Natural killer cell treated with Interleukin-12 subunit alpha and Interleukin-12 subunit beta and Interleukin-15 and Interleukin-18, amount 100 ng/mL, for 72 hours (primary cell): ENCODE data around the gene BEGAIN. TPM values are rescaled to one million over a fixed set of nuclear protein-coding genes. Genes with fewer than 3 reads are reported as not detected.
"Not testable (repeated sequence)": the region's sequence is repeated elsewhere in the genome, so short reads cannot be mapped to it uniquely, and the experiment has no call there.

Experiments
- ATAC-seq, 2 donors: fragments of 150-1000 bp; cut with Tn5 transposase in 1 of 2; sonication (Bioruptor Pico), chemical (Tn5 transposase) in 1 of 2; 2 replicates each; pipeline ENCODE4 v1.10.0; 2021
- DNase-seq: peaks from one replicate; pipeline ENCODE4 v3.0.0; 2022; ENCODE audit warnings: low spot score
- H3K27ac Mint-ChIP-seq, 2 donors: 1 replicate in 1 of 2; 2 replicates in 1 of 2; pipeline ENCODE4 v1.8.0; 2022; ENCODE audit warnings: mixed read lengths in 2 of 2, mild to moderate bottlenecking in 1 of 2, moderate library complexity in 1 of 2
- H3K27me3 Mint-ChIP-seq, 2 donors: 1 replicate in 1 of 2; 2 replicates in 1 of 2; pipeline ENCODE4 v1.8.0; 2022; ENCODE audit warnings: mixed read lengths in 2 of 2
- H3K36me3 Mint-ChIP-seq: one replicate; pipeline ENCODE4 v1.8.0; 2022; ENCODE audit warnings: mixed read lengths
- H3K4me1 Mint-ChIP-seq, 2 donors: 1 replicate in 1 of 2; 2 replicates in 1 of 2; pipeline ENCODE4 v1.8.0; 2022; ENCODE audit warnings: low read depth in 2 of 2, mixed read lengths in 2 of 2, mild to moderate bottlenecking in 1 of 2
- H3K4me3 Mint-ChIP-seq: one replicate; pipeline ENCODE4 v1.8.0; 2022; ENCODE audit warnings: mixed read lengths
- H3K9me3 Mint-ChIP-seq: 2 replicates; pipeline ENCODE4 v1.8.0; 2022; ENCODE audit warnings: mixed read lengths
- total RNA-seq, 2 donors: library from RNA; stranded (reverse); gene quantifications; one replicate each; pipeline ENCODE4 v1.2.3, GENCODE V29; 2022

Gene BEGAIN
- total RNA-seq, 2 donors from 2014 or later, result not detected

DNA sequence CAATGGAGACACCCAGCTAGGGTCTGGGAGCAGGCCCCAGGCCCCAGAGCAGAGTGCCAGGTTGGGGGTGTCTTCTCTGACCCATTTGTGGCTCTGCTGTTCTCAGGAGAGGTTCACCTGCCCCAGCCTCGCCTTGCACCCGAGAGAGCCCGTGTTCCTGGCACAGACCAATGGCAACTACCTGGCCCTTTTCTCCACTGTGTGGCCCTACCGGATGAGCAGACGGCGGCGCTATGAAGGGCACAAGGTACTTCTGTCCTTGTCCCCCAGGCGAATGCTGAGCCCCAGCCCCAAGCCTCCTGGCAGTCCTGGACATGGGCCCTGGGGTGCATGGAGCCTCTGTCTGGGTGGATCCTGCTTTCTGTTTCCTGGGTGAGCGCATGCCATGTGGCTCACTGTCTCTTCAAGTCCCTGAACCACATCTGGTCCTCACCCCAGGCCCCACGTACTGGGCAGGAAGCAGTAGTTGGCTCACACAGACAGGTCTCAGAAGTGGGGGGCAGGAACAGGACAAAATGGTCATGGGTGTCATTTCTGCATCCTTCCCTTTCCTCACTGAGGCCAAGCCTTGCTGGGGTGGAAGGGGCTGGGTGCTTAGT, 58.2 kb downstream of the BEGAIN start:
- Mint-ChIP-seq H3K27me3 (no peaks in the 10 kb centered on the region), H3K36me3 (no peaks in the 10 kb centered on the region), H3K4me1 (no peaks in the 10 kb centered on the region), H3K4me3 (no peak overlapping the region), H3K9me3 (no peaks in the 10 kb centered on the region), H3K27ac (no peak overlapping the region)
- DNase-seq (no peak), ATAC-seq (no peak)

GRCh38 chr14:100526632-100527031, 60.6 kb downstream of the BEGAIN start:
- DNase-seq, result no peak

GRCh38 chr14:100526057-100526456, 61.2 kb downstream of the BEGAIN start:
- no peaks in the 10 kb centered on the region for H3K4me1 Mint-ChIP-seq
- no peaks in the 10 kb centered on the region for H3K36me3 Mint-ChIP-seq
- ATAC-seq (no peak), DNase-seq (no peak)
- no peaks in the 10 kb centered on the region for H3K9me3 Mint-ChIP-seq
- H3K4me3 Mint-ChIP-seq, result no peak overlapping the region
- no peak overlapping the region for H3K27ac Mint-ChIP-seq
- no peaks in the 10 kb centered on the region for H3K27me3 Mint-ChIP-seq

More at GRCh38 chr14:100526632-100527031, 60.6 kb downstream of the BEGAIN start:
- Mint-ChIP-seq H3K27me3 (no peaks in the 10 kb centered on the region), H3K4me3 (no peak overlapping the region), H3K27ac (no peak overlapping the region), H3K9me3 (no peaks in the 10 kb centered on the region), H3K4me1 (no peaks in the 10 kb centered on the region), H3K36me3 (no peaks in the 10 kb centered on the region)
- peak; percentile 54 to 62 for ATAC-seq

GRCh38 chr14:100525615-100526014, 61.6 kb downstream of the BEGAIN start:
- no peaks in the 10 kb centered on the region for H3K9me3 Mint-ChIP-seq
- no peak for DNase-seq
- no peaks in the 10 kb centered on the region for H3K27me3 Mint-ChIP-seq
- H3K36me3 Mint-ChIP-seq, result no peaks in the 10 kb centered on the region
- no peak overlapping the region for H3K27ac Mint-ChIP-seq
- no peaks in the 10 kb centered on the region for H3K4me1 Mint-ChIP-seq
- no peak for ATAC-seq
- H3K4me3 Mint-ChIP-seq, result no peak overlapping the region

DNA sequence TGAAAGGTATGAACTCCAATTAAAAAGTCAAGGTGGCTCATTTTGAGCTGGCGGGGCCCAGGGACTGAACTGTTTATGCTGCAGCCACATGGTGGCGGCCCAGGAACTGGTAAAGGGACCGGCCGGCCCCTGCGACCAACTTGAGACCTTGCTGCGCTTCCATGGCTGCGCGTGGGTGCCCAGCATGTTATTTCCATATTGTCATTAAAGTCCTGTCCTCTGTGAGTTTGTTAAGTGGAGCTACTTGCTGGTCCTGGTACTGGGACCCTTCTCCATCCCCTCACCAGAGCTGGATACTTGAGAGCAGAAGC, 62.3 kb downstream of the BEGAIN start:
- ATAC-seq (no peak), DNase-seq (no peak)
- Mint-ChIP-seq H3K9me3 (no peaks in the 10 kb centered on the region), H3K27ac (no peak overlapping the region), H3K27me3 (no peaks in the 10 kb centered on the region), H3K36me3 (no peaks in the 10 kb centered on the region), H3K4me3 (no peak overlapping the region), H3K4me1 (no peaks in the 10 kb centered on the region)

DNA sequence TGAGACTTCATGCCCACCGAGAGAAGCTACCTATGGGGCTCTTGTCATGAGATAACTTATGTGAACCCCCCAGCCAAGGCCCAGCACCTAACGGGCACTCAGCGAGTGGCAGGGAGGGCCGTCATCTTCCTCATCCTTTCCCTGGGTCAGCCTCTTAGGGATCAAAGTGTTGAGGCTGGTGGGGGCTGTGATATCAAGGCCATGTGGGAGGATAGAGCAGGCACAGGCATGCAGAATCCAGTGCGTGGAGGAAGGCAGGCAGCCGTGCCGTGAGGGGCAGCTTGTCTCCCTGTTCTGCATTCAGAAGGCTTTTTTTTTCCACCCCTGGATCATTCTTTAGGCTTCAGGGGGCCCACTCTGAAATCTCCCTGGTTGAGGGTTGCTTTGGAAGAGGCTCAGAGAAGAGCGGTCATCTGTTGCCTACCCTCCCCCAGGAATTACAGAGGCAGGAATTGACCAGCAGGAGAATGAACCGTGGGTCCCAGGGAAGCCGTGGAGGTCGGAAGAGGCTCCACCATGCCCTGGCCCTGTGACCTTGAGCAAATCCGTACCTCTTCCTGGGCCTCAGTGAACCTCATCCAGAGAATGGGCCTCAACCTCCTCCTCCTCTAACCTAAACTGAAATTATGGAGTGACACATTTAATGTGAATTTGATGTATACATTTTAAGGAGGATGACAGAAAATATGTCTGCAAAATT, 62.8 kb downstream of the BEGAIN start:
- ATAC-seq, result no peak
- DNase-seq, result no peak
- Mint-ChIP-seq H3K27ac (no peak overlapping the region), H3K27me3 (no peaks in the 10 kb centered on the region), H3K4me1 (no peaks in the 10 kb centered on the region), H3K9me3 (no peaks in the 10 kb centered on the region), H3K36me3 (no peaks in the 10 kb centered on the region), H3K4me3 (no peak overlapping the region)

- H3K27me3 Mint-ChIP-seq, result no peaks in the 10 kb centered on the region
- H3K9me3 Mint-ChIP-seq, result no peaks in the 10 kb centered on the region
- H3K27ac Mint-ChIP-seq, result no peak overlapping the region
- ATAC-seq (no peak), DNase-seq (no peak)
- H3K4me1 Mint-ChIP-seq, result no peaks in the 10 kb centered on the region
- no peak overlapping the region for H3K4me3 Mint-ChIP-seq
- H3K36me3 Mint-ChIP-seq, result no peaks in the 10 kb centered on the region
These were observed 63.4 kb downstream of the BEGAIN start for GRCh38 chr14:100523843-100524169.

DNA sequence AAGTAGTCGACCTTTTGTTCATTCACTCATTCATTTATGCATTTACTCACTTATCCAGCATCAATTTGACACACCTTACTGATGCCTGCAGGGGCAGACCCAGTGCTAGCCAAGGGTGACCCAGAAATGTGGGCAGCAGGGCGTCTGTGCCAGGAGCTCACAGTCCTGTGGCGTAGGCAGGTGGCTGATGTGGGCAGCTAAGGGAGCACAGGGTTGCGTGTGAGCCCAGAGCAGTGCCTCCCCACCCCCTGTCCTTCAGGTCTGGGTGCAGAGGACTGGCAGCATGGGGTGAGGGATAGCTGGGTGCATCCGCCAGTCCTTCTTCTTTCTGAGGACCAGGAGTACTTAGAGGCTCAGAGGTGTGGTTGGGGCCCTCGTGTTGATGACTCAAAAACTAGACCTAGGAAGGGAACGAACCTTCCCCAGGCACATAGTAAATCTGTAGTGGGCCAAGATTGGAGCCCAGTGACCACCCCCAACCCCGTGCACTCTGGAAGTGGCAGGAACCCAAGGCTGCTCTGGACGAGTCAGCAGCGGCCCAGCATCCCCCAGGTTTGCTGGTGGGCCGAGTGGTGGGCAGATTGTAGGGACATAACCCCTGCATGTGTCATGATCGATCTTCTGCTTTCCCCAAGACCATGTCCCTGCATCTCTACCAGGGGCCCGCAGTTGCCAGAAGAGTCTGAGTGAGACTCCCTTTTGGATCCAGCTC, 63.9 kb downstream of the BEGAIN start:
- Mint-ChIP-seq H3K27me3 (no peaks in the 10 kb centered on the region), H3K4me3 (no peak overlapping the region), H3K4me1 (no peaks in the 10 kb centered on the region), H3K27ac (no peak overlapping the region), H3K36me3 (no peaks in the 10 kb centered on the region), H3K9me3 (no peaks in the 10 kb centered on the region)
- ATAC-seq, result no peak
- DNase-seq, result no peak

- ATAC-seq (no peak), DNase-seq (no peak)
- Mint-ChIP-seq H3K9me3 (no peaks in the 10 kb centered on the region), H3K27ac (no peak overlapping the region), H3K27me3 (no peaks in the 10 kb centered on the region), H3K4me1 (no peaks in the 10 kb centered on the region), H3K4me3 (no peak overlapping the region), H3K36me3 (no peaks in the 10 kb centered on the region)
These were observed 64.6 kb downstream of the BEGAIN start for GRCh38 chr14:100522616-100523099.

- H3K9me3 Mint-ChIP-seq, H3K36me3 Mint-ChIP-seq, ATAC-seq, DNase-seq, H3K4me1 Mint-ChIP-seq, H3K27me3 Mint-ChIP-seq, H3K4me3 Mint-ChIP-seq, H3K27ac Mint-ChIP-seq: not testable (repeated sequence)
These were observed 81.2 kb downstream of the BEGAIN start for GRCh38 chr14:100506053-100506452.

DNA sequence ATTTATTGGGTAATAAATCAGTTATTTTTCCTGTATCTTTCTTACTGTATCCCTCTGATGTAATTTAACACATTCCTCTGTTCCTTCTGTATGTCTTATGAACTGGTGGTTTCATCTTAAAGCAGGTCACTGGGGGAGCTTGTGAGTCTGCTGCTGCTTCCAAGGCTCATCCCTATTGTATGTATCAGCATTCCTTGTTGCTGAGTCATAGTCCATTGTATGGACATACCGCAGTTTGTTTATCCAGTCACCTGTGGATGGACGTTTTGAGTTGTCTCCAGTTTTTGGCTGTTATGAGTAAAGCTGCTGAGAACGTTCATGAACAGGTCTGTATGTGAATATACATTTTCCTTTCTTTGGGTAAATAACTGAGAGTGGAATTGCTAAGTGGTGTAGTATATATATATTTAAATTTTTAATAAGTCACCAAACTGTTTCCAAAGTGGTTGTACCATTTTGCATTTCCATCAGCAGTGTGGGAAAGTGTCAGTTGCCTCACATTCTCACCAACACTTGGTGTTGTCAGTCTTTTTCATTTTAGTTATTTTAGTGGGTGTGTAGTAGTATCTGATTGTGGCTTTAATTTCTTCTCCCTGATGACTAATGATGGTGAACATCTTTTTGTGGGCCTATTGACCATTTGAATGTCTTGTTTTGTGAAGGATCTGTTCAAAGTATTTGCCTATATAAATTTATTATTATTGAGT, 82.7 kb downstream of the BEGAIN start:
- peaks cover 5% of the 10 kb centered on the region for H3K36me3 Mint-ChIP-seq
- peaks cover 0 to 2% of the 10 kb centered on the region in 2 donors for H3K4me1 Mint-ChIP-seq
- no peak for ATAC-seq
- DNase-seq, result no peak
- H3K9me3 Mint-ChIP-seq, result peaks cover 3% of the 10 kb centered on the region
- H3K27me3 Mint-ChIP-seq, result no peaks in the 10 kb centered on the region
- no peak overlapping the region for H3K27ac Mint-ChIP-seq
- H3K4me3 Mint-ChIP-seq, result no peak overlapping the region

DNA sequence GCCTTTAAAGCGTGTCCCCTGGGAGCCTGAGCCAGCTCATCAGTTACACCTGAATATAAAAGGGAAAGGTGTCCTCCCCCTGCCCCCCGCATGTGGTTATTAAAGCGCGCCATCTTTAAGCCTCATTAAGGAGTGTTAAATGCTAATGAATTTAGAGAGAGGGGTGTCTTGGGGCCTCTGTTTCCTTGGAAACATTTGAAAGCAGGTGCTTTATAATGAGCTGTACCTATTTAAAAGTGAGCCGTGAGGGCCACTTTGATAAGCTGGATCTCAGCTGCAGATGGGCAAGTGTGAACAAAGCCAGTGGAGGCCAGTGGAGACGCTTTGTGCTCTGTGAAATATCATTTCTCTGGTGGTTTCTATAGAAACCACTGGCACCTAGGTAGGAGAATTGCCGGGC, 84.0 kb downstream of the BEGAIN start:
- H3K9me3 Mint-ChIP-seq, result peaks cover 3% of the 10 kb centered on the region
- peaks cover 5% of the 10 kb centered on the region for H3K36me3 Mint-ChIP-seq
- H3K27me3 Mint-ChIP-seq, result no peaks in the 10 kb centered on the region
- H3K4me1 Mint-ChIP-seq, result peaks cover 0 to 2% of the 10 kb centered on the region in 2 donors
- H3K27ac Mint-ChIP-seq, result no peak overlapping the region
- DNase-seq (no peak), ATAC-seq (no peak)
- no peak overlapping the region for H3K4me3 Mint-ChIP-seq

GRCh38 chr14:100502622-100503220, 84.5 kb downstream of the BEGAIN start:
- Mint-ChIP-seq H3K9me3 (peaks cover 3% of the 10 kb centered on the region), H3K36me3 (peaks cover 5% of the 10 kb centered on the region), H3K4me1 (peaks cover 0 to 2% of the 10 kb centered on the region in 2 donors), H3K4me3 (no peak overlapping the region), H3K27me3 (no peaks in the 10 kb centered on the region), H3K27ac (no peak overlapping the region)
- DNase-seq, result no peak
- ATAC-seq, result no peak

- no peaks in the 10 kb centered on the region for H3K36me3 Mint-ChIP-seq
- DNase-seq (no peak), ATAC-seq (peak in 1 of 2 donors; percentile 7)
- H3K27ac Mint-ChIP-seq, result no peak overlapping the region
- peaks cover 0 to 2% of the 10 kb centered on the region in 2 donors for H3K4me1 Mint-ChIP-seq
- H3K27me3 Mint-ChIP-seq, result no peaks in the 10 kb centered on the region
- no peak overlapping the region for H3K4me3 Mint-ChIP-seq
- peaks cover 3% of the 10 kb centered on the region for H3K9me3 Mint-ChIP-seq
These were observed 87.1 kb downstream of the BEGAIN start for GRCh38 chr14:100500128-100500527.
